H9 (cell line): Measurements from ENCODE around the gene C15orf62. TPM values are rescaled to one million over a fixed set of nuclear protein-coding genes. Genes with fewer than 3 reads are reported as not detected.

Experiments used
- DNase-seq: peaks from one replicate; pipeline ENCODE4 v3.0.0-alpha.2; 2017
- H2AFZ ChIP-seq: one replicate; pipeline ENCODE4 v1.6.1; 2013; ENCODE audit warnings: mild to moderate bottlenecking, low read length, control low read depth, moderate library complexity
- H2AK5ac ChIP-seq: 2 replicates; pipeline ENCODE4 v1.6.1; 2013; ENCODE audit warnings: low read length, control low read depth, mixed read lengths; ENCODE audit not compliant: insufficient read length
- H2BK120ac ChIP-seq: one replicate; pipeline ENCODE4 v1.6.1; 2013; ENCODE audit warnings: low read depth, mild to moderate bottlenecking, low read length, control low read depth, inconsistent platforms; ENCODE audit not compliant: poor library complexity, severe bottlenecking
- H2BK12ac ChIP-seq: 2 replicates; pipeline ENCODE4 v1.6.1; 2013; ENCODE audit warnings: low read length, control low read depth, mixed read lengths, low read depth; ENCODE audit not compliant: insufficient read length
- H2BK15ac ChIP-seq: 2 replicates; pipeline ENCODE4 v1.6.1; 2013; ENCODE audit warnings: low read depth, low read length, control low read depth
- H2BK20ac ChIP-seq: one replicate; pipeline ENCODE4 v1.6.1; 2013; ENCODE audit warnings: low read depth, mild to moderate bottlenecking, low read length, control low read depth, inconsistent platforms; ENCODE audit not compliant: poor library complexity, severe bottlenecking
- H2BK5ac ChIP-seq: 2 replicates; pipeline ENCODE4 v1.6.1; 2013; ENCODE audit warnings: low read length, control low read depth, mixed read lengths; ENCODE audit not compliant: insufficient read length
- H3K14ac ChIP-seq: 2 replicates; pipeline ENCODE4 v1.6.1; 2013; ENCODE audit warnings: low read length, control low read depth; ENCODE audit not compliant: insufficient read depth
- H3K18ac ChIP-seq: 2 replicates; pipeline ENCODE4 v1.6.1; 2013; ENCODE audit warnings: low read depth, mild to moderate bottlenecking, mixed read lengths, low read length, control low read depth; ENCODE audit not compliant: insufficient read length
- H3K23ac ChIP-seq: 2 replicates; pipeline ENCODE4 v1.6.1; 2013; ENCODE audit warnings: low read length, control low read depth, mixed read lengths, low read depth; ENCODE audit not compliant: insufficient read length
- H3K23me2 ChIP-seq: 2 replicates; pipeline ENCODE4 v1.6.1; 2013; ENCODE audit warnings: low read depth, mild to moderate bottlenecking, mixed read lengths, low read length, control low read depth; ENCODE audit not compliant: insufficient read length, poor library complexity, severe bottlenecking
- H3K27ac ChIP-seq: 2 replicates; pipeline ENCODE4 v1.5.1; 2013; ENCODE audit warnings: low read length, control low read depth, mixed read lengths, low read depth; ENCODE audit not compliant: insufficient read length
- H3K27me3 ChIP-seq: 2 replicates; pipeline ENCODE4 v1.6.1; 2013; ENCODE audit warnings: low read length, control low read depth, inconsistent platforms; ENCODE audit not compliant: insufficient read depth
- H3K4ac ChIP-seq: 2 replicates; pipeline ENCODE4 v1.6.1; 2013; ENCODE audit warnings: low read depth, mild to moderate bottlenecking, control low read depth, inconsistent platforms, low read length, moderate library complexity
- H3K4me1 ChIP-seq: 2 replicates; pipeline ENCODE4 v1.6.1; 2013; ENCODE audit warnings: low read length, control low read depth, inconsistent platforms; ENCODE audit not compliant: insufficient read depth
- H3K4me2 ChIP-seq: 2 replicates; pipeline ENCODE4 v1.6.1; 2013; ENCODE audit warnings: low read length, control low read depth, mixed read lengths; ENCODE audit not compliant: insufficient read length, insufficient read depth
- H3K56ac ChIP-seq: 2 replicates; pipeline ENCODE4 v1.6.1; 2013; ENCODE audit warnings: low read depth, mild to moderate bottlenecking, mixed read lengths, low read length, control low read depth; ENCODE audit not compliant: insufficient read length
- H3K79me1 ChIP-seq: 2 replicates; pipeline ENCODE4 v1.6.1; 2013; ENCODE audit warnings: low read depth, mild to moderate bottlenecking, moderate library complexity, low read length, control low read depth, inconsistent platforms; ENCODE audit not compliant: insufficient read depth, poor library complexity, severe bottlenecking
- H3K79me2 ChIP-seq: 2 replicates; pipeline ENCODE4 v1.6.1; 2013; ENCODE audit warnings: low read length, control low read depth, inconsistent platforms; ENCODE audit not compliant: insufficient read depth
- H3K9ac ChIP-seq: 2 replicates; pipeline ENCODE4 v1.6.1; 2013; ENCODE audit warnings: low read length, control low read depth, mixed read lengths; ENCODE audit not compliant: insufficient read length; ENCODE audit errors: extremely low read depth
- H3K9me3 ChIP-seq: one replicate; pipeline ENCODE4 v1.6.1; 2013; ENCODE audit warnings: low read depth, low read length, inconsistent platforms; ENCODE audit not compliant: control insufficient read depth
- H3T11ph ChIP-seq: one replicate; pipeline ENCODE4 v1.6.1; 2013; ENCODE audit warnings: mild to moderate bottlenecking, low read length, control low read depth, inconsistent platforms
- H4K20me1 ChIP-seq: one replicate; pipeline ENCODE4 v1.6.1; 2013; ENCODE audit not compliant: control insufficient read depth, insufficient read length, insufficient read depth
- H4K5ac ChIP-seq: 2 replicates; pipeline ENCODE4 v1.6.1; 2013; ENCODE audit warnings: low read depth, mild to moderate bottlenecking, mixed read lengths, low read length, control low read depth; ENCODE audit not compliant: insufficient read length
- H4K8ac ChIP-seq: replicated peaks from 2 replicates; pipeline ENCODE4 v1.6.1; 2013; ENCODE audit warnings: low read length, control low read depth, mixed read lengths, low read depth; ENCODE audit not compliant: insufficient read length
- H4K91ac ChIP-seq: 2 replicates; pipeline ENCODE4 v1.6.1; 2013; ENCODE audit warnings: low read depth, mild to moderate bottlenecking, moderate library complexity, mixed read lengths, low read length, control low read depth; ENCODE audit not compliant: insufficient read length
- H3K27ac Mint-ChIP-seq, 3 experiments: 2 replicates in 2 of 3; 3 replicates in 1 of 3; pipeline ENCODE4 v1.8.0; 2020 to 2021; ENCODE audit warnings: mixed read lengths in 3 of 3, mild to moderate bottlenecking in 1 of 3, moderate library complexity in 1 of 3
- H3K27me3 Mint-ChIP-seq: 2 replicates; pipeline ENCODE4 v1.8.0; 2021; ENCODE audit warnings: low read depth, mild to moderate bottlenecking, moderate library complexity, mixed read lengths
- H3K36me3 Mint-ChIP-seq, 3 experiments: 2 replicates in 2 of 3; 3 replicates in 1 of 3; pipeline ENCODE4 v1.8.0; 2020 to 2021; ENCODE audit warnings: low read depth in 3 of 3, mixed read lengths in 3 of 3; ENCODE audit not compliant: insufficient read depth in 1 of 3
- H3K4me1 Mint-ChIP-seq, 2 experiments: 2 replicates each; pipeline ENCODE4 v1.8.0; 2020; ENCODE audit warnings: mixed read lengths in 2 of 2
- H3K4me3 Mint-ChIP-seq, 2 experiments: 2 replicates in 1 of 2; 3 replicates in 1 of 2; pipeline ENCODE4 v1.8.0; 2020 to 2021; ENCODE audit warnings: mild to moderate bottlenecking in 2 of 2, mixed read lengths in 2 of 2, moderate library complexity in 1 of 2
- H3K9me3 Mint-ChIP-seq, 2 experiments: 2 replicates in 1 of 2; 3 replicates in 1 of 2; pipeline ENCODE4 v1.8.0; 2020; ENCODE audit warnings: mild to moderate bottlenecking in 2 of 2, mixed read lengths in 2 of 2, moderate library complexity in 1 of 2
- WGBS: extraction: QIAGEN DNeasy Blood & Tissue Kit; methylation state at CpG from one replicate; pipeline ENCODE4 v1.1.7; 2013; ENCODE audit warnings: missing lambda C conversion rate, low lambda C conversion rate, mixed read lengths; ENCODE audit not compliant: insufficient read length; ENCODE audit errors: extremely low coverage; 5-methylcytosine and 5-hydroxymethylcytosine counted together
- total RNA-seq: library from RNA; stranded (reverse); gene quantifications from 2 replicates; pipeline ENCODE4 v1.2.1, GENCODE V29; 2021
- TF ChIP-seq, protein P1 (sequence below): fragments of 200-600 bp; sonication (generic); conservative IDR thresholded peaks from 3 replicates; pipeline ENCODE4 v1.8.0; 2021; ENCODE audit warnings: antibody characterized with exemption, mild to moderate bottlenecking

Gene C15orf62
- total RNA-seq, 1 experiment from 2014 or later, result 0.70 TPM

DNA sequence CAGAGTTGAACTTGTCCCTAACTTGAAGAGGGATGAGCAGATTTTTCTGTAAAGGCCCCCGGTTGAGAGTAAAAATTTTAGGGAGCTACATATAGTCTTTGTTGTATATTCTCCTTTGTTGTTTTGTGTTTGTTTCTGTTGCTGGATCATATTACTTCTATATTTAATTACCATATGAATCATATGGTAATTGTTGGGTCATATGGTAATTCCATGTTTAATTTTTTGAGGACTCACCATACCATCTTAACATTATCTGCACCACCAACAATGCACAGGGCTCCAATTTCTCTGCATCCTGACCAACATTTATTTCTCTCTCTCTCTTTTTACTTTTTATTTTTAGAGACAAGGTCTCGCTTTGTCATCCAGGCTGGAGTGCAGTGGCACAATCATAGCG lies 29.7 kb downstream of the C15orf62 start:
- peak overlapping the region in 2 of 3 experiments; percentile 71 to 90; a peak in 5 of 7 replicates for H3K27ac Mint-ChIP-seq
- Histone ChIP-seq H3K27me3 (no peaks in the 10 kb centered on the region), H4K5ac (no peak overlapping the region), H3K79me1 (no peaks in the 10 kb centered on the region), H3K4me2 (no peak overlapping the region), H2BK5ac (no peak overlapping the region), H3K56ac (no peak overlapping the region), H3K27ac (no peak overlapping the region), H2AK5ac (no peak overlapping the region), H3K9ac (no peak overlapping the region), H4K20me1 (no peaks in the 10 kb centered on the region), H3T11ph (no peak overlapping the region), H4K91ac (no peak overlapping the region), H2BK15ac (no peak overlapping the region), H2BK20ac (no peak overlapping the region), H3K14ac (no peak overlapping the region), H3K18ac (no peak overlapping the region), H3K4me1 (peaks cover 12% of the 10 kb centered on the region; the same call in 1 of the 2 replicates), H4K8ac (no peak overlapping the region), H3K9me3 (no peaks in the 10 kb centered on the region), H3K23me2 (no peaks in the 10 kb centered on the region), H3K4ac (no peak overlapping the region), H2BK120ac (no peak overlapping the region), H2BK12ac (no peak overlapping the region), H2AFZ (no peak overlapping the region), H3K23ac (no peak overlapping the region), H3K79me2 (no peaks in the 10 kb centered on the region)
- H3K27me3 Mint-ChIP-seq, result no peaks in the 10 kb centered on the region
- no CpG with 5 or more reads among the region's 3 CpGs for WGBS
- H3K9me3 Mint-ChIP-seq, result no peaks in the 10 kb centered on the region
- DNase-seq, result no peak
- H3K4me1 Mint-ChIP-seq, result peaks cover 32 to 34% of the 10 kb centered on the region in 2 experiments
- H3K4me3 Mint-ChIP-seq, result peak overlapping the region in 1 of 2 experiments; percentile 39; a peak in 1 of 5 replicates
- TF ChIP-seq, protein P1, sequence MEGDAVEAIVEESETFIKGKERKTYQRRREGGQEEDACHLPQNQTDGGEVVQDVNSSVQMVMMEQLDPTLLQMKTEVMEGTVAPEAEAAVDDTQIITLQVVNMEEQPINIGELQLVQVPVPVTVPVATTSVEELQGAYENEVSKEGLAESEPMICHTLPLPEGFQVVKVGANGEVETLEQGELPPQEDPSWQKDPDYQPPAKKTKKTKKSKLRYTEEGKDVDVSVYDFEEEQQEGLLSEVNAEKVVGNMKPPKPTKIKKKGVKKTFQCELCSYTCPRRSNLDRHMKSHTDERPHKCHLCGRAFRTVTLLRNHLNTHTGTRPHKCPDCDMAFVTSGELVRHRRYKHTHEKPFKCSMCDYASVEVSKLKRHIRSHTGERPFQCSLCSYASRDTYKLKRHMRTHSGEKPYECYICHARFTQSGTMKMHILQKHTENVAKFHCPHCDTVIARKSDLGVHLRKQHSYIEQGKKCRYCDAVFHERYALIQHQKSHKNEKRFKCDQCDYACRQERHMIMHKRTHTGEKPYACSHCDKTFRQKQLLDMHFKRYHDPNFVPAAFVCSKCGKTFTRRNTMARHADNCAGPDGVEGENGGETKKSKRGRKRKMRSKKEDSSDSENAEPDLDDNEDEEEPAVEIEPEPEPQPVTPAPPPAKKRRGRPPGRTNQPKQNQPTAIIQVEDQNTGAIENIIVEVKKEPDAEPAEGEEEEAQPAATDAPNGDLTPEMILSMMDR, result no peak
- H3K36me3 Mint-ChIP-seq, result peaks cover 4 to 11% (median 10%) of the 10 kb centered on the region in 3 experiments; a peak in 6 of 7 replicates
